ENCODE measurements around the gene EID2B. TPM values are rescaled to one million over a fixed set of nuclear protein-coding genes. Genes with fewer than 3 reads are reported as not detected.

The EID2B gene
- total RNA-seq, 1 donor from 2014 or later: 4.0 TPM

GRCh38 chr19:39542206-39542605, 9.6 kb upstream of the EID2B start:
- Mint-ChIP-seq H3K4me1 (peaks cover 20% of the 10 kb centered on the region), H3K9me3 (no peaks in the 10 kb centered on the region), H3K27ac (no peak overlapping the region), H3K27me3 (ENCODE audit: low read depth) (peaks cover 11% of the 10 kb centered on the region), H3K36me3 (peaks cover 2% of the 10 kb centered on the region), H3K4me3 (no peak overlapping the region)
- peak in 1 of 2 experiments; percentile 0 for DNase-seq (ENCODE audit: low spot score in 2 of 2, unreplicated experiment in 2 of 2)
- TF ChIP-seq CTCF (IDR thresholded peaks at IDR 0.05; ENCODE audit: unreplicated experiment): no peak

GRCh38 chr19:39540333-39540673, 7.7 kb upstream of the EID2B start:
- Mint-ChIP-seq H3K4me3 (peak overlapping the region; percentile 97), H3K9me3 (no peaks in the 10 kb centered on the region), H3K36me3 (peaks cover 3% of the 10 kb centered on the region), H3K27ac (peak overlapping the region; percentile 99), H3K27me3 (ENCODE audit: low read depth) (no peaks in the 10 kb centered on the region), H3K4me1 (peaks cover 24% of the 10 kb centered on the region)
- DNase-seq (ENCODE audit: low spot score in 2 of 2, unreplicated experiment in 2 of 2): no peak
- TF ChIP-seq CTCF (IDR thresholded peaks at IDR 0.05; ENCODE audit: unreplicated experiment): peak; percentile 54

- H3K27ac Mint-ChIP-seq: peak within 1 kb of the TSS; percentile 99
- H3K9me3 Mint-ChIP-seq: no peaks in the 10 kb centered on the region
- DNase-seq (ENCODE audit: low spot score in 2 of 2, unreplicated experiment in 2 of 2): peak; percentile 97 to 98
- H3K36me3 Mint-ChIP-seq: peaks cover 3% of the 10 kb centered on the region
- H3K4me1 Mint-ChIP-seq: peaks cover 24% of the 10 kb centered on the region
- H3K27me3 Mint-ChIP-seq (ENCODE audit: low read depth): no peaks in the 10 kb centered on the region
- peak within 1 kb of the TSS; percentile 97 for H3K4me3 Mint-ChIP-seq
- peak; percentile 87 for TF ChIP-seq CTCF (IDR thresholded peaks at IDR 0.05; ENCODE audit: unreplicated experiment)
These were observed 7.1 kb upstream of the EID2B start, which contains the start of gene EID2 for GRCh38 chr19:39539518-39540332. EID2 (minus strand) TSS chr19:39540161; CDS start chr19:39540079, 82 bp downstream.

- Mint-ChIP-seq H3K27me3 (ENCODE audit: low read depth) (no peaks in the 10 kb centered on the region), H3K4me1 (peaks cover 24% of the 10 kb centered on the region), H3K4me3 (peak overlapping the region; percentile 87), H3K9me3 (no peaks in the 10 kb centered on the region), H3K36me3 (peaks cover 3% of the 10 kb centered on the region), H3K27ac (peak overlapping the region; percentile 99)
- no peak for TF ChIP-seq CTCF (IDR thresholded peaks at IDR 0.05; ENCODE audit: unreplicated experiment)
- no peak for DNase-seq (ENCODE audit: low spot score in 2 of 2, unreplicated experiment in 2 of 2)
These were observed 6.5 kb upstream of the EID2B start for GRCh38 chr19:39539165-39539517.

- H3K27me3 Mint-ChIP-seq (ENCODE audit: low read depth): no peaks in the 10 kb centered on the region
- no peak for DNase-seq (ENCODE audit: low spot score in 2 of 2, unreplicated experiment in 2 of 2)
- TF ChIP-seq CTCF (IDR thresholded peaks at IDR 0.05; ENCODE audit: unreplicated experiment): no peak
- H3K9me3 Mint-ChIP-seq: no peaks in the 10 kb centered on the region
- H3K4me3 Mint-ChIP-seq: no peak overlapping the region
- peaks cover 21% of the 10 kb centered on the region for H3K4me1 Mint-ChIP-seq
- H3K36me3 Mint-ChIP-seq: peaks cover 3% of the 10 kb centered on the region
- no peak overlapping the region for H3K27ac Mint-ChIP-seq
These were observed 1.1 kb upstream of the EID2B start for GRCh38 chr19:39533791-39534190.

Measured in mesothelial cell of epicardium (in vitro differentiated cells).